ENCODE results near the gene KLF13.

The KLF13 gene

GRCh38 chr15:31280831-31281216 is 45.8 kb upstream of the KLF13 start:
- H3K4me3 ChIP-seq (ENCODE audit: low read depth, low read length) = no peak overlapping the region
- TF ChIP-seq CTCF (IDR thresholded peaks at IDR 0.05; ENCODE audit: borderline replicate concordance, insufficient read depth, low read depth, low read length) = no peak

GRCh38 chr15:31283043-31283442 is 43.6 kb upstream of the KLF13 start:
- no peak for TF ChIP-seq CTCF (IDR thresholded peaks at IDR 0.05; ENCODE audit: borderline replicate concordance, insufficient read depth, low read depth, low read length)
- no peak overlapping the region for H3K4me3 ChIP-seq (ENCODE audit: low read depth, low read length)

GRCh38 chr15:31285772-31286261 is 40.8 kb upstream of the KLF13 start:
- TF ChIP-seq CTCF (IDR thresholded peaks at IDR 0.05; ENCODE audit: borderline replicate concordance, insufficient read depth, low read depth, low read length) = no peak
- no peak overlapping the region for H3K4me3 ChIP-seq (ENCODE audit: low read depth, low read length)

GRCh38 chr15:31291048-31291578 is 35.5 kb upstream of the KLF13 start:
- no peak overlapping the region for H3K4me3 ChIP-seq (ENCODE audit: low read depth, low read length)
- TF ChIP-seq CTCF (IDR thresholded peaks at IDR 0.05; ENCODE audit: borderline replicate concordance, insufficient read depth, low read depth, low read length) = no peak

- H3K4me3 ChIP-seq (ENCODE audit: low read depth, low read length) = no peak overlapping the region
- no peak for TF ChIP-seq CTCF (IDR thresholded peaks at IDR 0.05; ENCODE audit: borderline replicate concordance, insufficient read depth, low read depth, low read length)
Observed at GRCh38 chr15:31292391-31293015, 34.1 kb upstream of the KLF13 start.

GRCh38 chr15:31293655-31294054 is 33.0 kb upstream of the KLF13 start:
- H3K4me3 ChIP-seq (ENCODE audit: low read depth, low read length) = no peak overlapping the region
- TF ChIP-seq CTCF (IDR thresholded peaks at IDR 0.05; ENCODE audit: borderline replicate concordance, insufficient read depth, low read depth, low read length) = no peak

- H3K4me3 ChIP-seq (ENCODE audit: low read depth, low read length) = no peak overlapping the region
- no peak for TF ChIP-seq CTCF (IDR thresholded peaks at IDR 0.05; ENCODE audit: borderline replicate concordance, insufficient read depth, low read depth, low read length)
Observed at GRCh38 chr15:31294067-31294466, 32.6 kb upstream of the KLF13 start.
